Measurements from ENCODE around the gene SEC62.
"Not testable (repeated sequence)": the region's sequence is repeated elsewhere in the genome, so short reads cannot be mapped to it uniquely, and the experiment has no call there.

The SEC62 gene

DNA sequence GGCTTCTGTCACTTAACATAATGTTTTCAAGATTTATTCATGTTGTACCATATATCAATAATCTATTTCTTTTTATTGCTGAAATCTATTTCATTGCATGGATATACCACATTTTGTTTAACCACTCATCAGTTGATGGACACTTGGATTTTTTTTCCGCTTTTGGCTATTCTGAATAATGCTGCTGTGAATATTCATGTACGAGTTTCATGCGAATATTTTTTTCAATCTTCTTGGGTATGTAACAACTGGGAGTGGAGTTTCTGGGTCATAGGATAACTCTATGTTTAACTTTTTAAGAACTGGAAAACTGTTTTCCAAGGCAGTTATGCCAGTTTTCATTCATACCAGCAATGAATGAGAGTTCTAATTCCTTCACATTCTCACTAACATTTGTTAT, 49.5 kb downstream of the SEC62 start:
- DNase-seq: no peak

GRCh38 chr3:170019306-170019705, 52.7 kb downstream of the SEC62 start:
- DNase-seq: not testable (repeated sequence)

DNA sequence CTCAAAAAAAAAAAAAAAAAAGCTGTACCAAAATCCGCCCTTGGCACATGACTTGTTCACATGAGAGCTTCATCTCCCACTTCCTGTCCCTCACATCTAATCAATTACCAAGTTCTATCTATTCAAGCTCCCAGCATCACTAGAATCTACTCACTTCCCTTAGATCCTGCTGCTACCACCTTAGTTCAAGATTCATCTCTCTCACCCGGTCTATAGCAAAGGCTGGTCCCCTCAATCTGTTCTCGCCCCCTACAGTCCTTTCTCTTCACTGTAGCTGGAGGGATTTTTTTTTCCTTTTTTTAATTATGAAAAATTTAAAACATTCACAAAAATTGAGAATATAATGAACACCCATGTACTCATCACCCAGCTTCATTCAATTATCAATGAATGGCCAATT, 54.5 kb downstream of the SEC62 start:
- DNase-seq: no peak

DNA sequence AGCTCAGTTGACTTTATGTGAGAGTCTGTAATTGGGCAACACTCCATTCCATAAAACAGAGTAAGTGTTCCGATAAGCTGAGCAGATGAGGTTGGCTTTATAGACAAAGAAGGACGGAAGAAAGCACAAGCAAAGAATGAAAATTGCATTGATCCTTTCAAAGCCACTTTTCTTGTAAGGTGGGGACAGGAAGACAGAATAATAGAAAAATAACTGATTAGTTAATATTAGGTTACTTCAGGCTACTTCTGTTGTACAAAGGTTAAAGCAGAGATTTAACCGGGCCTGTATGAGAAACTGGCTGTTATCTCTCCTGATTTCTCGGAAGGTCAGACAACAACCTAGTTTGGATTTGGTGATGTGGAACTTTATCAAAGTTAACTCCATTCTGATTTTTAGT, 55.7 kb downstream of the SEC62 start:
- DNase-seq: no peak

GRCh38 chr3:170023165-170023564, 56.6 kb downstream of the SEC62 start:
- no peak for DNase-seq

- no peak for DNase-seq
Measured at GRCh38 chr3:170024581-170024980, 58.0 kb downstream of the SEC62 start.

DNA sequence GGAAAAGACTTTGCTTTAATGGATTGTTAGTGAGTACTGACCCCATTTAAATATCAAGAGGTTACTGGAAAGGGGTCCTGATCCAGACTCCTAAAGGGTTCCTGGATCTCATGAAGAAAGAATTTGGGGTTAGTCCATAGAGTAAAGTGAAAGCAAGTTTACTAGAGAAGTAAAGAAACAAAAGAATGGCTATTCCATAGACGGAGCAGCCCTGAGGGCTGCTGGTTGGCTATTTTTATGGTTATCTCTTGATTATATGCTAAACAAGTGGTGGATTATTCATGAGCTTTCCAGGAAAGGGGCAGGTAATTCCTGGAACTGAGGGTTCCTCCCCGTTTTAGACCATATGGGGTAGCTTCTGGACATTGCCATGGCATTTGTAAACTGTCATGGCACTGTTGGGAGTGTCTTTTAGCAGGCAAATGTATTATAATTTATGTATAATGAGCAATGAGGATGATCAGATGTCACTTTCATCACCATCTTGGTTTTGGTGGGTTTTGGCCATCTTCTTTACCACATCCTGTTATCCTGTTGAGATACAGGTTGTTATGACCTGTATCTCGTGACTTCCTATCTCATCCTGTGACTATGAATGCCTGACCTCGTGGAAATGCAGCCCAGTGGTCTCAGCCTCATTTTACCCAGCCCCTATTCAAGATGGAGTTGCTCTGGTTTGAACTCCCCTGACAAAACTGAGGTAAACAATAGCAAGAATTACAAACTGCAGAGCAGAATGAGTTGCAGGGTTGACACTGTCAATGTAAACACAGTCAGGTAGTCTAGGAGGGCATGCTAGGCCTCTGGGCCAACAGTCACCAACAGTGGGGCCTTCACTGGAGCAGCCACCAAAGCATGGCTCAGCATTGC, 60.9 kb downstream of the SEC62 start:
- DNase-seq: no peak

GRCh38 chr3:170033489-170033888, 66.9 kb downstream of the SEC62 start:
- peak; percentile 44 to 64 (median 50) for DNase-seq

- DNase-seq: peak; percentile 87 to 95 (median 92)
Measured at GRCh38 chr3:170037463-170038433, 71.1 kb downstream of the SEC62 start, which contains the start of gene GPR160. Gene GPR160, plus strand, starts transcription at chr3:170037995. Its CDS starts 45,978 bp downstream, at chr3:170083973.

GRCh38 chr3:170038434-170039110, 72.0 kb downstream of the SEC62 start:
- DNase-seq: peak; percentile 40 to 64 (median 61)

GRCh38 chr3:170040418-170040817, 73.8 kb downstream of the SEC62 start:
- no peak for DNase-seq

DNA sequence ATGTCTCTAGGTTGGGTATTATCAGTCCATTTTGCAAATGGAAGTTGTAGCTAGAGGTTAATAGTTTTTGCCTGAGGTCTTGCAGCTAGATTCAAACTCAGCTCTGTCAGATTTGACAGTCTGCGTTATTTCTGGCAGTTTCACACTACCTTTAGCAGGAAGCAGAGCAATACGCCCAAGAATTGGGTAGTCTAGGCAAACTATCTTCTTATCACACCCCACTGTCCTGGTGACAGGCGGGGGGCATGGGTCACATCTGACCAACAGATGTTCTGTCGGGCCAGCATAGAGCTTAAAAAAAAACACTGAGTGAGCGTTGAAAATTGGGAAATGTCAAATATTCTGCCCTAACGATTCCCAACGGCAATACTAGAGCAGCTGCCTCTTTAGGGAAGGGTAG, 76.9 kb downstream of the SEC62 start:
- no peak for DNase-seq

DNA sequence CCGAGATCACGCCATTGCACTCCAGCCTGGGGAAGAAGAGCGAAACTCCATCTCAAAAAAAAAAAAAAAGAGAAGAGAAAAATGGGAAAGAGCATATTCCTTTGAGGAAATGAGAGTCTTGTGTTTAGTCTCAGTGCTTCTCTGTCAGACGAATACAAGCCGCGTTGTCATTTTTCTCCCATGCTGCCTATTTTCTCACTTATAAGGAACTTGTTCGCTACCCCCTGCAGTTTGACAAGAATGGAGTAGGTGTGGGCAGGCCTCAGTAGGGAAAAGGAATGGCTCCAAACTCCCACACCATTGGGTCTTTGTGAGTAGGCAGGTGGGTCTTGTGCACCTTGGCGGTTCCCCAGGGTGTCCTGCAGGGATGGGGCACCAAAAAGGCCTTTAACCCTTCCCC, 77.7 kb downstream of the SEC62 start:
- peak; percentile 73 to 86 (median 80) for DNase-seq

GRCh38 chr3:170044795-170045244, 78.2 kb downstream of the SEC62 start:
- DNase-seq: peak; percentile 73 to 89 (median 82)

DNA sequence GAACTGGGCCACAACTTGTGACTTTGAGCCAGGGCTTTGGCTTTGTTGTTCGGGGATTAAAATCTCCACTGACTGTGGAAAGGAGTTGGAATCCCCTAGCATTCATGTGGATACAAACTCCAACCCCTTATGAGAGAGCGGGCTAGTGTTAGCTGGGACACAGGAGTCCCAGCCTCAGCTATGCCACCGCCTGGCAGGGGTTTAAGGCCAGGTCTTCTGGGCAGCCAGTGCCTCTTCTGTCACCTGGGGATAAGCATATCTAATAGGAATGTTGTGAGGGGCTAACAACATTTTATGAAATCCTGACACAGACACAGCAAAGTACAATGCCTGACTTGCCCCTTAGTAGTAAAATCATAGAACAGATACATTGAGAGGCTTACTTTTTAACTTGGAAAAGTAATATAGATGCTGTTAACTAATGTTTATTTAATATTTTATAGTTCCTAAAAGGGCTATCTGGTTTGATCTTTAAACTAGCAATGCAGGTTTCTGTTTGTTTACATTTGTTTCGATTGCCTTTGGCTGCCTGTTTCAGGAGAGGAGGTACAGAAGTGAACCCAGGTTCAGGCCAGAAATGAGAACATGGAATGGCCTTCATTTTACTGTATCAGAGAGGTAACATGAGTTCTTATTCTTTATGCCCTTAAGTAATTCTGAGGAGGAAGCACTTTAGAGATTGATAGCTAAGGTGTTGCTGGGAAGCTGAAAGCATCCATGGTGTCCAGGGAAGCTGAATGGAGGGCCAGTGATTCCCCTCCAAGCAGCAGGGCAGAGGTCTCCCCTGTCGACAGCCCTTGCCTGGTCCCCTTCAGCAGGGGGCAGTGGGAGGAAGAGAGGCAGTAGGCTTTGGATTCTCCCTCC, 79.9 kb downstream of the SEC62 start:
- no peak for DNase-seq

DNA sequence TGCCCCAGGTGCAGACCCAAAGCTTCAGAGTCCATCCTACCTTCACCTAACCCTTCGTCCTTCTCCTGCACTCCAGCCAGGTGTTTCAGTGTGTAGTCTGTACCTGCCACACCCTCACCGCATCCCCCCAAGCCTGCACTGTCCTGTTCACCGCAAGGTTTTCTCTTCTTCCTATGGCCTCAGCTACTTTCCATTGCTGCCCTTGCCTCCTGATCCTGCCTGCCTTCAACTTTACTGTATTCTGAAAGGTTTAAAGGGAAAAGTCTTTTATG, 80.5 kb downstream of the SEC62 start:
- DNase-seq: no peak
